GM18951 (cell line): ENCODE data around the gene HMGN2.
"Not testable (repeated sequence)": the region's sequence is repeated elsewhere in the genome, so short reads cannot be mapped to it uniquely, and the experiment has no call there.

Source experiments
- POLR2A ChIP-seq: IDR thresholded peaks from 4 replicates; pipeline ENCODE4 v1.6.1; 2011; ENCODE audit warnings: mild to moderate bottlenecking; ENCODE audit not compliant: insufficient read length, insufficient read depth; ENCODE audit errors: extremely low read depth
- in situ Hi-C: fragments of 300-500 bp; cut with MboI; formaldehyde crosslinking; loops from one replicate; pipeline ENCODE4 v1.12.0; 2022; ENCODE audit warnings: low sequenced_read_pairs, mixed read lengths, inconsistent platforms; ENCODE audit not compliant: unreplicated experiment

HMGN2 gene

DNA sequence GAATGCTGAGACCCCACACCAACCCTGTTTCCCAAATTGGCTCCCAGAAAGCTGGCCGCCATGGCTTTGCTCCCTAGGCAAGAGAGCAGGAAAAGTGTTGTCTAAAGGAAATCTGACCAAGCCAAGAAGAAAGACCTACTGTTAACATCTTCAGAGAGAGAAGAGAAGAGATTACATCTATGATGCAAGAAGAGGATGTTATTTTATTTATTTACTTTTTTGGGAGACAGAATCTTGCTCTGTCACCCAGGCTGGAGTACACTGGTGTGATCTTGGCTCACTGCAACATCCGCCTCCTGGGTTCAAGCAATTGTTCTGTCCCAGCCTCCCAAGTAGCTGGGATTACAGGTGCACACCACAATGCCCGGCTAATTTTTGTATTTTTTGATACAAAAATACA is 21.7 kb downstream of the HMGN2 start:
- no peak for TF ChIP-seq POLR2A
- in situ Hi-C loops = no loop called here

DNA sequence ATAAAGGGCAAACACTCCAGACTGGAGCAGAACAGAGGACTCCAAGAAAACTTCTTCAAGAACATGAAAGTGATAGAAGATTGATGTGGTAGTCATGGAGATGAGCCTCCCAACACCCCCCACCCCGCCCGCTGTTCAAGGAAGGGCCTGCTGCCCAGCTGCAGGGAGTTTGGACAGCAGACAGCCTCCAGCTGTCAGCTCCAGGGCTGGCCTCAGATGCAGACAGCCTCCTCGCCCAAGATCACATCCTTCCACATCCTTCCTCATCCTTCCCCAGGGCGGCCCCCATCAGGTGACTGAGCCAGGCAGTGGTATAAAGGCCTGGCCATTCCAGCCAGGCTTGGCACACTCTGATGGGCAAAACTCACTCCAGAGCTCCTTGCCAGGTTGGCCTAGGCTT is 24.6 kb downstream of the HMGN2 start:
- in situ Hi-C loops = no loop called here
- no peak for TF ChIP-seq POLR2A

DNA sequence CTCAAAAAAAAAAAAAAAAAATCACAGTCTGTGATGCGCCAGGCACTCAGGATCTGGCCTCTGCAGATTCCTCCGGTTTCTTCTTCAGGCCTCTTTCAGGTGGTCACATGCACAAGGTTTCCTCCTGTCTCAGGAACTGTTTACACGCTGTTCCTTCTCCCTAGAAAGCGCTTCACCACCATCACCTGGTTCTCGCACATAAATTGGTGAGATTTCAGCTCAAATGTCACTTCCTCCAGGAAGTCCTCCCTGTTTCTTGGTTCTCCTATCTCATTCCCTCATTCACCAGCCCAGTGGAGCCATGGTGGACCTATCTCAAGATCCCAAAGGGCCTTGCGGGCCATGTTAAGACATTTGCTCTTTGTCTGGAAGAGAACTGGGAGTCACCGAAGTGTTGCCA is 26.7 kb downstream of the HMGN2 start:
- in situ Hi-C loops = no loop called here

DNA sequence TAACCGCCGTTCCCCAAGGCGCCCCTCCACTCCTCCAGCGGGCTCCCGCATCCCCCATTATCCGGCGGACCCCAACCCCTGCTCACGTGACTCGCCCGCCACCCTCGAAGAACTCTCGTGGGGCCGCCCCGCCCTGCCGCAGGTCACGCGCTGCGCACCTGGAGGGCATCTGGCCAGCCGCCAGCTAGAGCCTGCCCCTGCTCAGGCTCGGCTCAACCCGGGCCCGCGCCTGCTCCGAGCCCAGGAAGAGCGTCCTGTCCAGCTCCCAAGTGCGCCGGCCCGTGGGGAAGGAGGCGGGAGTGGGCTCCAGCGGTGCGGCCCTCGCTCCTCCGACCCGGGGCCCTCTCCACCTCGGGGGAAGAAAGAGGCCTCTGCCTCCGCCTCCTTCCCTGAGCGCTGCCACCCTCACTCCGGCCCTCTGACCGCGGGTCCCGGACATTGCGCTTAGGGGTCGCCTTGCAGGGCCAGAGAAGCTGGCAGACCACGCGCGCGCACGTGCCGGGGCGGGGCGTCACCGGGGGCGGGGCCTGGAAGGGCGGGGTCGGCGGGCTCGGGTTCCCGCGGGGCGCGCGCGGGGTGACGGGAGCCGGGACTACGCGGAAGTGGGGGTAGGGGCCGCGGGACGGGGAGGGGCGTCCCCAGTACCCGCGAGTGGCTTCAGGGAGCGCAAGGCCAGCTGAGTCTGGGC is 28.4 kb downstream of the HMGN2 start:
- in situ Hi-C loops = loop anchor here (10.0 kb wide), 1 partner anchor 274 kb away; no protein-coding TSS in a partner anchor
- TF ChIP-seq POLR2A = peak; percentile 51

More for the DNA sequence above, 26.7 kb downstream of the HMGN2 start:
- TF ChIP-seq POLR2A = no peak

DNA sequence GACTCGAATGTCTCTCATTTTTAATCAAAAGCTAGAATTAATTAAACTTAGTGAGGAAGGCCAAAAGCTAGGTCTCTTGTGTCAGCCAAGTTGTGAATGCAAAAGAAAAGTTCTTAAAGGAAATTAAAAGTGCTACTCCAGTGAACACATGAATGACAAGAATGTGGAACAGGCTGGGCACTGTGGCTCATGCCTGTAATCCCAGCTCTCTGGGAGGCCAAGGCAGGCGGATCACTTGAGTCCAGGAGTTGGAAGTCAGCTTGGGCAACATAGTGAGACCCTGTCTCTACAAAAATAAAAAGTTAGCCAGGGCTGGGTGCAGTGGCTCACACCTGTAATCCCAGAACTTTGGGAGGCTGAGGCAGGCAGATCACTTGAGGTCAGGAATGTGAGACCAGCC is 38.5 kb downstream of the HMGN2 start:
- in situ Hi-C loops = not testable (repeated sequence)

DNA sequence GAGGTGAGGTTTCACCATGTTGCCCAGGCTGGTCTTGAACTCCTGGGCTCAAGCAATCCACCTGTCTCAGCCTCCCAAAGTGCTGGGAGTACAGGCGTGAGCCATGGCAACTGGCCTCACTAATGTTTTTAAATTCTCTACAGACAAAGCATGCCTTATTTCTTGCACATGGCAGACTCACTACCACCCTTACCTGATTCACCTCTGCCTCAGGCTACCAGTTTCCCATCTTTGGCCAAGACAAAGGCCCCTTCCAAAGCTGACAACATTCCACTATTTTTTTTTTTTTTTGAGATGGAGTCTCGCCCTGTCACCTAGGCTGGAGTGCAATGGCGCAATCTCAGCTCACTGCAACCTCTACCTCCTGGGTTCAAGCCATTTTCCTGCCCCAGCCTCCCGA is 43.6 kb downstream of the HMGN2 start:
- in situ Hi-C loops = not testable (repeated sequence)

DNA sequence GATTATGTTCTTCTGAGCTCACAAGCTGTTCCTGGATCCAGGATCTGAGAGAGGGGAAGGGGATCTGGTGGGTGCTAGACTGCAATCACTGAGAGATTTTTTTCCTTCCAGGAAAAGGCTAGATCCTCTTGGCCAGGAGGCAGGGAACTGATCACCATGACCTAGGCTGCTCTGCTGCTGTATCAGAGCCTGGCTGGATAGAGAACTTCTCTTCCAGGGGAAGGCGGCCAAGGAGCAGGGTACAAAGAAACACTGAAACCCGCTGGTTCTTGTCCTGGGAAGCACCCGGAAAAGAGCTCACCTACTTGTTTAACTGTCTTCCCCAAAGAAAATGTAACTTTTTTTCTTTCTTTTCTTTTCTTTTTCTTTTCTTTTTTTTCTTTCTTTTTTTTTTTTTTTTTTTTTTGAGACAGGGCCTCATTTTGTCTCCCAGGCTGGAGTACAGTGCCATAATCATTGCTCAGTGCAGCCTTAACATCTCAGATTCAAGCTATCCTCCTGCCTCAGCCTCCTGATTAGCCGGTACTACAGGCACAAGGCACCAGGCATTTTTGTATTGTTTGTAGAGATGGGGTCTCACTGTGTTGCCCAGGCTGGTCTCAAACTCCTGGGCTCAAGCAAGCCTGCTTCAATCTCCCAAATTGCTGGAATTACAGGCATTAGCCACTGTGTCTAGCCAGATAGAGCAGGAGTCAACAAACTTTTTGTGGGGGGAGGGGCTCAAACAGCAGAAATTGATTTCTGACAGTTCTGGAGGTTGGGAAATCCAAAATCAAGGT is 44.9 kb downstream of the HMGN2 start:
- in situ Hi-C loops = no loop called here
- TF ChIP-seq POLR2A = no peak

DNA sequence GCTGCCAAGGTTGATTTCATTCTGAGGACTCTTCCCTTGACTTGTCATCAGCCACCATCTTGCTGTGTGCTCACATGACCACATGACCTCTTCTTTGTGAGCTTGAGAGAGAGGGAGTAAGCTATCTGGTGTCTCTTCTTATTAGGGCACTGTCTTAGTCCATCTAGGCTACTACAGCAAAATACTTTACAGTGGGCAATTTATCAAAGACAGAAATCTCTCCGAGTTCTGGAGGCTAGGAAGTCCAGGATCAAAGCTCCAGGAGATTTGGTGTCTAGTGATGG is 45.5 kb downstream of the HMGN2 start:
- in situ Hi-C loops = no loop called here

DNA sequence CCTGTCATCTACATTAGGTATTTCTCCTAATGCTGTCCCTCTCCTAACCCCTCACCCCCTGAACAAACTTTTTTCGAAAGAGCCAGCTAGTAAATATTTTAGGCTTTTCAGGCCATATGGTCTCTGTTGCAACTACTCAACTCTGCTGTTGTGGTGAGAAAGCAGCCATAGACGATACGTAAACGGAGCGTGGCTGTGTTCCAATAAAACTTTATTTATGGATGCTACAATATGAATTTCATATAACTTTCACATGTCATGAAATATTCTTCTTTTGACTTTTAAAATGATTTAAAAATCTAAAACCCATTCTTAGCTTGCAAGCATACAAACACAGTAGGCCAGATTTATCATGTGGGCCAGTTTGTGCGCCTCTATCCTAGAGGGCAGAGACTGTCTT is 46.1 kb downstream of the HMGN2 start:
- in situ Hi-C loops = no loop called here
- no peak for TF ChIP-seq POLR2A

More for the DNA sequence above, 45.5 kb downstream of the HMGN2 start:
- TF ChIP-seq POLR2A = no peak

DNA sequence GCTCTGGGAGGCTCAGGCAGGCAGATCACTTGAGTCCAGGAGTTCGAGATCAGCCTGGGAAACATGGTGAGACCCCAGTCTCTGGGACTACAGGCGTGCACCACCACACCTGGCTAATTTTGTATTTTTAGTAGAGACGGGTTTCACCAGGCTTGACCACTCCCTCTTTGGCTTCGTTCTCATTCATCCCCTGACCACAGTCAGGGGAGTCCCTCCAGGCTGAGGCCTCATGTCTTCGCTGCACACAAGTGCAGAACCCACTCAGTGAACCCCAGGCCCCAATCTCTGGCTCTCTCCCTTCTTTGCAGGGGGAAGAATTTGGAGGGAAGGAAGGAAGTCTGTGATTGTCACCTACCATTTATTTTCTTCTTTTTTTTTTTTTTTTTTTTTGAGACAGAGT is 48.1 kb downstream of the HMGN2 start:
- in situ Hi-C loops = no loop called here
- TF ChIP-seq POLR2A = no peak

DNA sequence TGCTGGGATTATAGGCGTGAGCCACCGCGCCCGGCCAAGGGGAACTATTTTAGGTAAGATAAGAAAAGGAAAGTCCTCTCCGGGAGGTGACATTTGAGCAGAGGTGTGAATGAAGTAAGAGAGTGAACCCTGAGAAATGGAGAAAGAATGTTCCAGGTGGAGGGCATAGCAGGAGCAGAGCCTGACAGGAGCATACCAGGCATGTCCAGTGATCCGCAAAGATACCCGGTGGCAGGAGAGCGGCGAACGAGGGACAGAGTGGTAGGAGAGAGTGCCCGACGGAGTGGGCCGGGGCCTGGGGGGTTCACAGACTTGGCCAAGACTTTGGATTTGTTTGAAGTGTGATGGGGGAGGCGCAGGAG is 49.4 kb downstream of the HMGN2 start:
- in situ Hi-C loops = no loop called here
- TF ChIP-seq POLR2A = no peak

DNA sequence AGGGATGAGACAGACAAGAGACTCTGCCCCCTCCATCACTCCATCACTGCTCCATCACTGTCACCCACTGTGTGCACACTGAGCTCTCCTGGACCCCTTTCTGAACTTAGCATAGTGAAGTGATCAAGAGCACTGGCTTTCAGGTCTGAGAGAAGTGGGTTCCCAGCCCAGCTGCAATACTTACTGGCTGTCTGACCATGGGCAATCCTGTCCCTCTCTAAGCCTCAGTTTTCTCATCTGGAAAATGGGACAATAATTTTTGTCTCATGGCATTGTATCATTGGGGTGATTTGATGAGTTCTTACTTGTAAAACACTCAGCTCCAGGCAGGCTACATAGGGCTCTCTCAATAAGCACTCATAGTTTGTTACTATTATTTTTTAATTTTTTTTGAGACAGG is 49.8 kb downstream of the HMGN2 start:
- in situ Hi-C loops = no loop called here
- TF ChIP-seq POLR2A = no peak

DNA sequence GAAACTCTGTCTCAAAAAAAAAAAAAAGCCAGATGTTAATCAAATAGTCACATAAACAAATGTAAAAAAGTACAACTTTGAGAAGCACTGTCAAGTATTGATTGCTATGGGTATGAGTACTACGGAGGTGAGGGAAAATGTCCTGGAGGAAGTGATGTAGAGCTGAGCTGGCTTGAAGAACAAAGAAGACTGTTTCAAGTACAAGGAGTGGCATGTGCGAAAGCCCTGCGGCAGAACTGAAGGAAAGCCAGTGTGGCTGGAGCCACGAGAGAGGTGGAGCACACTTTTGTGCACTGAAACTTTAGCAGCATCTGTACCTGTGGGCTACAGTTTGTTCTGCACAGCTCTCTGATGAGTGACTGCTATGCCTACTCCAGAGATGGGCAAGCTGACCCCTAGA is 51.9 kb downstream of the HMGN2 start:
- in situ Hi-C loops = no loop called here
- TF ChIP-seq POLR2A = no peak
